HepG2 (cell line): Measurements from ENCODE around the gene CCND2. TPM values are rescaled to one million over a fixed set of nuclear protein-coding genes. Genes with fewer than 3 reads are reported as not detected.

Experiments
- CEBPB ChIP-seq: IDR thresholded peaks from 2 replicates; pipeline ENCODE4 v1.6.1; 2011; ENCODE audit warnings: low read depth, low read length, improper control_type of control experiment, borderline replicate concordance
- ELF3 ChIP-seq: IDR thresholded peaks from 2 replicates; pipeline ENCODE4 v1.6.1; 2016; ENCODE audit warnings: missing genetic modification reagents, missing compliant biosample characterization
- ESRRA ChIP-seq: sonication (generic); formaldehyde crosslinking; IDR thresholded peaks from 2 replicates; pipeline ENCODE4 v1.5.1; 2020; ENCODE audit warnings: mild to moderate bottlenecking, low read depth, missing genetic modification reagents
- FOSL2 ChIP-seq: sonication (generic); formaldehyde crosslinking; IDR thresholded peaks from 2 replicates; pipeline ENCODE4 v1.4.0; 2020; ENCODE audit warnings: missing genetic modification reagents
- FOXM1 ChIP-seq: sonication (generic); formaldehyde crosslinking; IDR thresholded peaks from 2 replicates; pipeline ENCODE4 v1.5.0; 2020; ENCODE audit warnings: missing genetic modification reagents
- GATA4 ChIP-seq: sonication (generic); IDR thresholded peaks from 2 replicates; pipeline ENCODE4 v1.6.1; 2016; ENCODE audit warnings: antibody characterized with exemption, low read depth, borderline replicate concordance
- HNRNPLL ChIP-seq: fragments of 200-400 bp; formaldehyde crosslinking; IDR thresholded peaks from 2 replicates; pipeline ENCODE4 v1.6.1; 2017; ENCODE audit warnings: mild to moderate bottlenecking, low read depth, low read length; ENCODE audit not compliant: poor library complexity, severe bottlenecking
- ISL2 ChIP-seq: sonication (generic); formaldehyde crosslinking; IDR thresholded peaks from 2 replicates; pipeline ENCODE4 v1.5.0; 2020; ENCODE audit warnings: missing genetic modification reagents
- KLF15 ChIP-seq: sonication (generic); formaldehyde crosslinking; IDR thresholded peaks from 2 replicates; pipeline ENCODE4 v1.8.1; 2023; ENCODE audit warnings: borderline replicate concordance, mild to moderate bottlenecking, inconsistent platforms, missing genetic modification reagents, mixed read lengths
- ONECUT2 ChIP-seq: sonication (generic); formaldehyde crosslinking; IDR thresholded peaks from 2 replicates; pipeline ENCODE4 v1.4.0; 2020; ENCODE audit warnings: missing genetic modification reagents
- REPIN1 ChIP-seq: sonication (generic); formaldehyde crosslinking; IDR thresholded peaks from 2 replicates; pipeline ENCODE4 v1.8.0; 2022; ENCODE audit warnings: missing genetic modification reagents, low read depth, mild to moderate bottlenecking, borderline replicate concordance
- SAP130 ChIP-seq: IDR thresholded peaks from 2 replicates; pipeline ENCODE4 v1.6.1; 2016; ENCODE audit warnings: low read depth
- SP1 ChIP-seq, 2 experiments: fragments of 450-650 bp in 1 of 2; sonication (generic) in 1 of 2; formaldehyde crosslinking in 1 of 2; IDR thresholded peaks; 2 replicates each; pipeline versions ENCODE4 v1.4.0 to v1.6.1; 2016 to 2020; ENCODE audit warnings: missing genetic modification reagents in 1 of 2
- TBX2 ChIP-seq: sonication (generic); formaldehyde crosslinking; IDR thresholded peaks from 2 replicates; pipeline ENCODE4 v1.5.0; 2020; ENCODE audit warnings: missing genetic modification reagents, mild to moderate bottlenecking, borderline replicate concordance
- YEATS4 ChIP-seq: sonication (generic); formaldehyde crosslinking; IDR thresholded peaks from 2 replicates; pipeline ENCODE4 v1.4.0; 2020; ENCODE audit warnings: missing genetic modification reagents, borderline replicate concordance
- ZFP37 ChIP-seq: sonication (generic); formaldehyde crosslinking; IDR thresholded peaks from 2 replicates; pipeline ENCODE4 v1.4.0; 2020; ENCODE audit warnings: missing genetic modification reagents, borderline replicate concordance
- ZNF329 ChIP-seq: sonication (generic); formaldehyde crosslinking; IDR thresholded peaks from 2 replicates; pipeline ENCODE4 v1.9.0; 2021; ENCODE audit warnings: low read depth, mild to moderate bottlenecking, missing genetic modification reagents
- ZNF615 ChIP-seq: sonication (generic); formaldehyde crosslinking; IDR thresholded peaks from 2 replicates; pipeline ENCODE4 v1.5.0; 2020; ENCODE audit warnings: mild to moderate bottlenecking, missing genetic modification reagents, borderline replicate concordance
- ZNF629 ChIP-seq: sonication (generic); formaldehyde crosslinking; conservative IDR thresholded peaks from 2 replicates; pipeline ENCODE4 v1.5.0; 2020; ENCODE audit warnings: missing genetic modification reagents
- ZNF724P ChIP-seq: sonication (generic); formaldehyde crosslinking; IDR thresholded peaks from 2 replicates; pipeline ENCODE4 v1.8.0; 2022; ENCODE audit warnings: missing genetic modification reagents, borderline replicate concordance
- ZNF768 ChIP-seq: sonication (generic); formaldehyde crosslinking; IDR thresholded peaks from 2 replicates; pipeline ENCODE4 v1.4.0; 2020; ENCODE audit warnings: missing genetic modification reagents
- polyA plus RNA-seq, 8 experiments: library from polyadenylated mRNA; depleted of rRNA in 3 of 8; stranded (reverse) in 7 of 8; unstranded in 1 of 8; fragments of >200 nt; fragmentation: Illumina TruSeq in 4 of 8; extraction: Trizol in 4 of 8; gene quantifications; 2 replicates each; pipeline versions ENCODE4 v1.2.1 to v1.2.3, GENCODE V29; 2011 to 2016; ENCODE audit warnings: low read depth in 4 of 8, missing spikeins in 1 of 8, mixed read lengths in 1 of 8; ENCODE audit not compliant: insufficient read depth in 1 of 8
- total RNA-seq, 5 experiments: library from RNA; depleted of rRNA; stranded (reverse); fragments of >200 nt; fragmentation: Illumina TruSeq; extraction: Trizol; gene quantifications; 2 replicates each; pipeline ENCODE4 v1.2.3, GENCODE V29; 2016; ENCODE audit warnings: low read depth in 1 of 5
- TF ChIP-seq, protein P1 (sequence below): sonication (generic); formaldehyde crosslinking; IDR thresholded peaks from 2 replicates; pipeline ENCODE4 v1.5.1; 2020; ENCODE audit warnings: mild to moderate bottlenecking, missing genetic modification reagents, borderline replicate concordance
- TF ChIP-seq, protein P2 (sequence below): sonication (generic); formaldehyde crosslinking; IDR thresholded peaks from 2 replicates; pipeline ENCODE4 v1.5.1; 2020; ENCODE audit warnings: missing genetic modification reagents, mild to moderate bottlenecking, borderline replicate concordance

CCND2 gene
- total and polyA plus RNA-seq, 2 of the 13 experiments (the other 11 are each of a cell fraction or from before 2014, with no cell fraction given): 0.61 to 1.4 TPM

DNA sequence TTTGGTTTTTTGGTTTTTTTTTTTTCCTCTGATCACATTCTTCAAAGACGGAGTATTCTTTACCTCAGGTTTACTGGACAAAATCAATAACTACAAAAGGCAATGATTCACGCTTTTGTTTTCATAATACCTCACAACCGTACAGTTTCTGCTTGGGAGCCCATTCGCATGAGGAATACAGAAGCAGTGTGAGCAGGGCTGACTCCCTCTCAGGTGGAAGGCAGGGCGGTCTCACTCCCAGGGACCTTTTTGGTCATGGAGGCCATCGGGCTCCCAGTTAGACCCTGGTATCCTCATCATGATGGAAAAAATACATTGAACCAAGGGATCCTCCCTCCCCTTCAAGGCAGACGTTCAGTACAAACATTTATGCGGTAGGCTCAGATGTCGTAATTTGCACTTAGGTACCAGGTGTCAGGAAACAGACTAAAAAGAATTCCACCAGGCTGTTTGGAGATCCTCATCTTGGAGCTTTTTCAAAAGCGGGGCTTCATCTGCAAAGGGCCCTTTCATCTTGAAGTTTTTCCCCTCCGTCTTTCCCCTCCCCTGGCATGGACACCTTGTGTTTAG is 28.5 kb downstream of the CCND2 start (continued):
- TF ChIP-seq ZNF768 (CRISPR knock-in tag) (no peak), ZNF724P (no peak), CEBPB (peak; percentile 27; the same call in 1 of the 2 replicates), ELF3 (CRISPR knock-in tag) (no peak), FOXM1 (no peak), SAP130 (CRISPR knock-in tag) (0 out of 2 replicates have a peak, but pooled peaks have one; percentile 16), KLF15 (CRISPR knock-in tag) (no peak), ZNF629 (no peak), ZNF329 (CRISPR knock-in tag) (no peak), FOSL2 (CRISPR knock-in tag) (peak; percentile 55), ESRRA (CRISPR knock-in tag) (no peak), ZFP37 (CRISPR knock-in tag) (no peak), ONECUT2 (CRISPR knock-in tag) (0 out of 2 replicates have a peak, but pooled peaks have one; percentile 23), YEATS4 (no peak), ZNF615 (CRISPR knock-in tag) (no peak), SP1 (IDR thresholded peaks at IDR 0.05) (no peak), SP1 (CRISPR knock-in tag; IDR thresholded peaks at IDR 0.05) (no peak), ISL2 (CRISPR knock-in tag) (0 out of 2 replicates have a peak, but pooled peaks have one; percentile 11), TBX2 (peak; percentile 25; the same call in 1 of the 2 replicates), HNRNPLL (no peak), REPIN1 (CRISPR knock-in tag) (0 out of 2 replicates have a peak, but pooled peaks have one; percentile 14), GATA4 (no peak)
- TF ChIP-seq, protein P1, sequence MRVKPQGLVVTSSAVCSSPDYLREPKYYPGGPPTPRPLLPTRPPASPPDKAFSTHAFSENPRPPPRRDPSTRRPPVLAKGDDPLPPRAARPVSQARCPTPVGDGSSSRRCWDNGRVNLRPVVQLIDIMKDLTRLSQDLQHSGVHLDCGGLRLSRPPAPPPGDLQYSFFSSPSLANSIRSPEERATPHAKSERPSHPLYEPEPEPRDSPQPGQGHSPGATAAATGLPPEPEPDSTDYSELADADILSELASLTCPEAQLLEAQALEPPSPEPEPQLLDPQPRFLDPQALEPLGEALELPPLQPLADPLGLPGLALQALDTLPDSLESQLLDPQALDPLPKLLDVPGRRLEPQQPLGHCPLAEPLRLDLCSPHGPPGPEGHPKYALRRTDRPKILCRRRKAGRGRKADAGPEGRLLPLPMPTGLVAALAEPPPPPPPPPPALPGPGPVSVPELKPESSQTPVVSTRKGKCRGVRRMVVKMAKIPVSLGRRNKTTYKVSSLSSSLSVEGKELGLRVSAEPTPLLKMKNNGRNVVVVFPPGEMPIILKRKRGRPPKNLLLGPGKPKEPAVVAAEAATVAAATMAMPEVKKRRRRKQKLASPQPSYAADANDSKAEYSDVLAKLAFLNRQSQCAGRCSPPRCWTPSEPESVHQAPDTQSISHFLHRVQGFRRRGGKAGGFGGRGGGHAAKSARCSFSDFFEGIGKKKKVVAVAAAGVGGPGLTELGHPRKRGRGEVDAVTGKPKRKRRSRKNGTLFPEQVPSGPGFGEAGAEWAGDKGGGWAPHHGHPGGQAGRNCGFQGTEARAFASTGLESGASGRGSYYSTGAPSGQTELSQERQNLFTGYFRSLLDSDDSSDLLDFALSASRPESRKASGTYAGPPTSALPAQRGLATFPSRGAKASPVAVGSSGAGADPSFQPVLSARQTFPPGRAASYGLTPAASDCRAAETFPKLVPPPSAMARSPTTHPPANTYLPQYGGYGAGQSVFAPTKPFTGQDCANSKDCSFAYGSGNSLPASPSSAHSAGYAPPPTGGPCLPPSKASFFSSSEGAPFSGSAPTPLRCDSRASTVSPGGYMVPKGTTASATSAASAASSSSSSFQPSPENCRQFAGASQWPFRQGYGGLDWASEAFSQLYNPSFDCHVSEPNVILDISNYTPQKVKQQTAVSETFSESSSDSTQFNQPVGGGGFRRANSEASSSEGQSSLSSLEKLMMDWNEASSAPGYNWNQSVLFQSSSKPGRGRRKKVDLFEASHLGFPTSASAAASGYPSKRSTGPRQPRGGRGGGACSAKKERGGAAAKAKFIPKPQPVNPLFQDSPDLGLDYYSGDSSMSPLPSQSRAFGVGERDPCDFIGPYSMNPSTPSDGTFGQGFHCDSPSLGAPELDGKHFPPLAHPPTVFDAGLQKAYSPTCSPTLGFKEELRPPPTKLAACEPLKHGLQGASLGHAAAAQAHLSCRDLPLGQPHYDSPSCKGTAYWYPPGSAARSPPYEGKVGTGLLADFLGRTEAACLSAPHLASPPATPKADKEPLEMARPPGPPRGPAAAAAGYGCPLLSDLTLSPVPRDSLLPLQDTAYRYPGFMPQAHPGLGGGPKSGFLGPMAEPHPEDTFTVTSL (CRISPR knock-in tag): peak; percentile 33; the same call in 1 of the 2 replicates
- TF ChIP-seq, protein P2, sequence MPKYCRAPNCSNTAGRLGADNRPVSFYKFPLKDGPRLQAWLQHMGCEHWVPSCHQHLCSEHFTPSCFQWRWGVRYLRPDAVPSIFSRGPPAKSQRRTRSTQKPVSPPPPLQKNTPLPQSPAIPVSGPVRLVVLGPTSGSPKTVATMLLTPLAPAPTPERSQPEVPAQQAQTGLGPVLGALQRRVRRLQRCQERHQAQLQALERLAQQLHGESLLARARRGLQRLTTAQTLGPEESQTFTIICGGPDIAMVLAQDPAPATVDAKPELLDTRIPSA (CRISPR knock-in tag): no peak
